Inferior parietal cortex (tissue), 1 donor: Measurements from ENCODE around the gene KRTAP10-12.
"Not testable (repeated sequence)": the region's sequence is repeated elsewhere in the genome, so short reads cannot be mapped to it uniquely, and the experiment has no call there.

Experiments used
- DNase-seq: peaks from one replicate; pipeline ENCODE4 v3.0.0-alpha.2; 2016; ENCODE audit errors: extremely low spot score

The KRTAP10-12 gene

GRCh38 chr21:44697172-44697810, at the start of gene KRTAP10-12:
Gene KRTAP10-12, plus strand, starts transcription at chr21:44697172. Its CDS starts 30 bp downstream, at chr21:44697202.
- DNase-seq: not testable (repeated sequence)

GRCh38 chr21:44647222-44647552, 49.8 kb upstream of the KRTAP10-12 start:
- no peak for DNase-seq

- DNase-seq: no peak
Observed at GRCh38 chr21:44648557-44649311, 48.2 kb upstream of the KRTAP10-12 start.

- no peak for DNase-seq
Observed at GRCh38 chr21:44649521-44650100, 47.4 kb upstream of the KRTAP10-12 start.

- DNase-seq: no peak
Observed at GRCh38 chr21:44650265-44650972, 46.6 kb upstream of the KRTAP10-12 start.

- DNase-seq: no peak
Observed at GRCh38 chr21:44650973-44651675, 45.8 kb upstream of the KRTAP10-12 start.

- no peak for DNase-seq
Observed at GRCh38 chr21:44653123-44653522, 43.8 kb upstream of the KRTAP10-12 start.

GRCh38 chr21:44653656-44654575, 43.1 kb upstream of the KRTAP10-12 start:
- no peak for DNase-seq

GRCh38 chr21:44654576-44655175, 42.3 kb upstream of the KRTAP10-12 start, which contains the start of gene KRTAP12-4:
Gene KRTAP12-4, minus strand, starts transcription at chr21:44654659. Its CDS starts 45 bp downstream, at chr21:44654614.
- no peak for DNase-seq

- DNase-seq: no peak
Observed at GRCh38 chr21:44656868-44657267, 40.1 kb upstream of the KRTAP10-12 start.

GRCh38 chr21:44657635-44658540, 39.1 kb upstream of the KRTAP10-12 start, which contains the start of gene KRTAP12-3:
Gene KRTAP12-3, plus strand, starts transcription at chr21:44657932. Its CDS starts 48 bp downstream, at chr21:44657980.
- DNase-seq: no peak

- DNase-seq: no peak
Observed at GRCh38 chr21:44658541-44658910, 38.4 kb upstream of the KRTAP10-12 start.

GRCh38 chr21:44658913-44659595, 37.9 kb upstream of the KRTAP10-12 start:
- no peak for DNase-seq

GRCh38 chr21:44661567-44661966, 35.4 kb upstream of the KRTAP10-12 start:
- not testable (repeated sequence) for DNase-seq

- DNase-seq: no peak
Observed at GRCh38 chr21:44664691-44665090, 32.3 kb upstream of the KRTAP10-12 start.

- no peak for DNase-seq
Observed at GRCh38 chr21:44666401-44667320, 30.3 kb upstream of the KRTAP10-12 start, which contains the start of gene KRTAP12-2. Gene KRTAP12-2, minus strand, starts transcription at chr21:44666927. Its CDS starts 41 bp downstream, at chr21:44666886.

GRCh38 chr21:44667612-44668011, 29.4 kb upstream of the KRTAP10-12 start:
- DNase-seq: no peak
